ENCODE measurements around the gene KCNMA1. TPM values are rescaled to one million over a fixed set of nuclear protein-coding genes. Genes with fewer than 3 reads are reported as not detected.

Gene KCNMA1
- total and polyA plus RNA-seq, 4 donors: 36.2 to 95.0 (median 54.3) TPM

GRCh38 chr10:77075926-77076325 lies 561.7 kb downstream of the KCNMA1 start:
- Histone ChIP-seq H3K27ac (ENCODE audit: low read depth, low read length) (no peak overlapping the region), H3K4me1 (ENCODE audit: control insufficient read depth, insufficient read depth, low read length) (peaks cover 11% of the 10 kb centered on the region), H3K9me3 (ENCODE audit: control insufficient read depth, insufficient read depth, low read length) (no peaks in the 10 kb centered on the region), H3K27me3 (ENCODE audit: control insufficient read depth, insufficient read depth, low read length) (no peaks in the 10 kb centered on the region), H3K36me3 (ENCODE audit: control insufficient read depth, insufficient read depth, low read length) (peaks cover 14% of the 10 kb centered on the region), H3K4me3 (ENCODE audit: low read depth, low read length) (no peak overlapping the region)
- WGBS (ENCODE audit: insufficient coverage): no CpG with 5 or more reads among the region's 2 CpGs
- DNase-seq (ENCODE audit: low read depth in 4 of 6, low spot score in 6 of 6): no peak

- H3K36me3 ChIP-seq (ENCODE audit: control insufficient read depth, insufficient read depth, low read length): peaks cover 12% of the 10 kb centered on the region
- H3K4me3 ChIP-seq (ENCODE audit: low read depth, low read length): no peak overlapping the region
- peaks cover 6% of the 10 kb centered on the region for H3K4me1 ChIP-seq (ENCODE audit: control insufficient read depth, insufficient read depth, low read length)
- no peaks in the 10 kb centered on the region for H3K9me3 ChIP-seq (ENCODE audit: control insufficient read depth, insufficient read depth, low read length)
- H3K27me3 ChIP-seq (ENCODE audit: control insufficient read depth, insufficient read depth, low read length): no peaks in the 10 kb centered on the region
- no peak for DNase-seq (ENCODE audit: low read depth in 4 of 6, low spot score in 6 of 6)
- 67% methylated on average over 2 of the region's 2 CpGs for WGBS (ENCODE audit: insufficient coverage)
- no peak overlapping the region for H3K27ac ChIP-seq (ENCODE audit: low read depth, low read length)
Measured at GRCh38 chr10:77074104-77074624, 563.4 kb downstream of the KCNMA1 start.

GRCh38 chr10:77073663-77073960 lies 564.0 kb downstream of the KCNMA1 start:
- no peak for DNase-seq (ENCODE audit: low read depth in 4 of 6, low spot score in 6 of 6)
- no peak overlapping the region for H3K27ac ChIP-seq (ENCODE audit: low read depth, low read length)
- peaks cover 7% of the 10 kb centered on the region for H3K36me3 ChIP-seq (ENCODE audit: control insufficient read depth, insufficient read depth, low read length)
- WGBS (ENCODE audit: insufficient coverage): 85% methylated on average over 4 of the region's 5 CpGs
- peaks cover 6% of the 10 kb centered on the region for H3K4me1 ChIP-seq (ENCODE audit: control insufficient read depth, insufficient read depth, low read length)
- no peak overlapping the region for H3K4me3 ChIP-seq (ENCODE audit: low read depth, low read length)
- H3K9me3 ChIP-seq (ENCODE audit: control insufficient read depth, insufficient read depth, low read length): no peaks in the 10 kb centered on the region
- H3K27me3 ChIP-seq (ENCODE audit: control insufficient read depth, insufficient read depth, low read length): no peaks in the 10 kb centered on the region

- H3K27me3 ChIP-seq (ENCODE audit: control insufficient read depth, insufficient read depth, low read length): no peaks in the 10 kb centered on the region
- 86% methylated on average over 10 of the region's 13 CpGs for WGBS (ENCODE audit: insufficient coverage)
- no peak overlapping the region for H3K4me3 ChIP-seq (ENCODE audit: low read depth, low read length)
- H3K9me3 ChIP-seq (ENCODE audit: control insufficient read depth, insufficient read depth, low read length): no peaks in the 10 kb centered on the region
- peaks cover 6% of the 10 kb centered on the region for H3K4me1 ChIP-seq (ENCODE audit: control insufficient read depth, insufficient read depth, low read length)
- peaks cover 7% of the 10 kb centered on the region for H3K36me3 ChIP-seq (ENCODE audit: control insufficient read depth, insufficient read depth, low read length)
- no peak overlapping the region for H3K27ac ChIP-seq (ENCODE audit: low read depth, low read length)
- no peak for DNase-seq (ENCODE audit: low read depth in 4 of 6, low spot score in 6 of 6)
Measured at GRCh38 chr10:77072836-77073662, 564.6 kb downstream of the KCNMA1 start.

- H3K27ac ChIP-seq (ENCODE audit: low read depth, low read length): no peak overlapping the region
- no peaks in the 10 kb centered on the region for H3K27me3 ChIP-seq (ENCODE audit: control insufficient read depth, insufficient read depth, low read length)
- peaks cover 3% of the 10 kb centered on the region for H3K36me3 ChIP-seq (ENCODE audit: control insufficient read depth, insufficient read depth, low read length)
- WGBS (ENCODE audit: insufficient coverage): 71% methylated on average over 4 of the region's 10 CpGs
- no peaks in the 10 kb centered on the region for H3K9me3 ChIP-seq (ENCODE audit: control insufficient read depth, insufficient read depth, low read length)
- H3K4me1 ChIP-seq (ENCODE audit: control insufficient read depth, insufficient read depth, low read length): peaks cover 4% of the 10 kb centered on the region
- H3K4me3 ChIP-seq (ENCODE audit: low read depth, low read length): no peak overlapping the region
- no peak for DNase-seq (ENCODE audit: low read depth in 4 of 6, low spot score in 6 of 6)
Measured at GRCh38 chr10:77072361-77072835, 565.2 kb downstream of the KCNMA1 start.

- no peak overlapping the region for H3K27ac ChIP-seq (ENCODE audit: low read depth, low read length)
- no peak for DNase-seq (ENCODE audit: low read depth in 4 of 6, low spot score in 6 of 6)
- H3K36me3 ChIP-seq (ENCODE audit: control insufficient read depth, insufficient read depth, low read length): peaks cover 3% of the 10 kb centered on the region
- no peaks in the 10 kb centered on the region for H3K9me3 ChIP-seq (ENCODE audit: control insufficient read depth, insufficient read depth, low read length)
- peaks cover 4% of the 10 kb centered on the region for H3K4me1 ChIP-seq (ENCODE audit: control insufficient read depth, insufficient read depth, low read length)
- H3K27me3 ChIP-seq (ENCODE audit: control insufficient read depth, insufficient read depth, low read length): no peaks in the 10 kb centered on the region
- WGBS (ENCODE audit: insufficient coverage): 86% methylated on average over 3 of the region's 3 CpGs
- no peak overlapping the region for H3K4me3 ChIP-seq (ENCODE audit: low read depth, low read length)
Measured at GRCh38 chr10:77071956-77072355, 565.7 kb downstream of the KCNMA1 start.

- Histone ChIP-seq H3K4me3 (ENCODE audit: low read depth, low read length) (no peak overlapping the region), H3K27ac (ENCODE audit: low read depth, low read length) (no peak overlapping the region), H3K4me1 (ENCODE audit: control insufficient read depth, insufficient read depth, low read length) (peaks cover 4% of the 10 kb centered on the region), H3K27me3 (ENCODE audit: control insufficient read depth, insufficient read depth, low read length) (no peaks in the 10 kb centered on the region), H3K36me3 (ENCODE audit: control insufficient read depth, insufficient read depth, low read length) (peaks cover 4% of the 10 kb centered on the region), H3K9me3 (ENCODE audit: control insufficient read depth, insufficient read depth, low read length) (no peaks in the 10 kb centered on the region)
- 74% methylated on average over 3 of the region's 4 CpGs for WGBS (ENCODE audit: insufficient coverage)
- no peak for DNase-seq (ENCODE audit: low read depth in 4 of 6, low spot score in 6 of 6)
Measured at GRCh38 chr10:77071001-77071511, 566.6 kb downstream of the KCNMA1 start.

- Histone ChIP-seq H3K4me1 (ENCODE audit: control insufficient read depth, insufficient read depth, low read length) (peaks cover 4% of the 10 kb centered on the region), H3K27me3 (ENCODE audit: control insufficient read depth, insufficient read depth, low read length) (no peaks in the 10 kb centered on the region), H3K27ac (ENCODE audit: low read depth, low read length) (no peak overlapping the region), H3K9me3 (ENCODE audit: control insufficient read depth, insufficient read depth, low read length) (no peaks in the 10 kb centered on the region), H3K4me3 (ENCODE audit: low read depth, low read length) (no peak overlapping the region), H3K36me3 (ENCODE audit: control insufficient read depth, insufficient read depth, low read length) (peaks cover 5% of the 10 kb centered on the region)
- DNase-seq (ENCODE audit: low read depth in 4 of 6, low spot score in 6 of 6): no peak
- WGBS (ENCODE audit: insufficient coverage): no CpG with 5 or more reads among the region's 5 CpGs
Measured at GRCh38 chr10:77070346-77070745, 567.3 kb downstream of the KCNMA1 start.

GRCh38 chr10:77068969-77069368 lies 568.6 kb downstream of the KCNMA1 start:
- no peak for DNase-seq (ENCODE audit: low read depth in 4 of 6, low spot score in 6 of 6)
- Histone ChIP-seq H3K27ac (ENCODE audit: low read depth, low read length) (no peak overlapping the region), H3K4me3 (ENCODE audit: low read depth, low read length) (no peak overlapping the region), H3K4me1 (ENCODE audit: control insufficient read depth, insufficient read depth, low read length) (peaks cover 4% of the 10 kb centered on the region), H3K9me3 (ENCODE audit: control insufficient read depth, insufficient read depth, low read length) (no peaks in the 10 kb centered on the region), H3K27me3 (ENCODE audit: control insufficient read depth, insufficient read depth, low read length) (no peaks in the 10 kb centered on the region), H3K36me3 (ENCODE audit: control insufficient read depth, insufficient read depth, low read length) (peaks cover 5% of the 10 kb centered on the region)
- WGBS (ENCODE audit: insufficient coverage): 67% methylated on average over 2 of the region's 3 CpGs

- WGBS (ENCODE audit: insufficient coverage): no CpG with 5 or more reads among the region's 4 CpGs
- DNase-seq (ENCODE audit: low read depth in 4 of 6, low spot score in 6 of 6): no peak
Measured at GRCh38 chr10:77068272-77068671, 569.3 kb downstream of the KCNMA1 start.

More at GRCh38 chr10:77068272-77068671, 569.3 kb downstream of the KCNMA1 start:
- Histone ChIP-seq H3K27me3 (ENCODE audit: control insufficient read depth, insufficient read depth, low read length) (no peaks in the 10 kb centered on the region), H3K36me3 (ENCODE audit: control insufficient read depth, insufficient read depth, low read length) (peaks cover 5% of the 10 kb centered on the region), H3K4me1 (ENCODE audit: control insufficient read depth, insufficient read depth, low read length) (peaks cover 4% of the 10 kb centered on the region), H3K27ac (ENCODE audit: low read depth, low read length) (no peak overlapping the region), H3K9me3 (ENCODE audit: control insufficient read depth, insufficient read depth, low read length) (no peaks in the 10 kb centered on the region), H3K4me3 (ENCODE audit: low read depth, low read length) (no peak overlapping the region)

Measured in spinal cord (tissue), 10 donors.